Panc1 (cell line): ENCODE measurements around the gene TMPRSS6. TPM values are rescaled to one million over a fixed set of nuclear protein-coding genes. Genes with fewer than 3 reads are reported as not detected.

ENCODE experiments used
- ATAC-seq: fragments of 200-7000 bp; cut with Tn5 transposase; 2 replicates; pipeline ENCODE4 v1.9.1; 2020; ENCODE audit warnings: mild to moderate bottlenecking, moderate library complexity
- BruUV-seq: library from RNA; stranded (reverse); fragments of 400-500 nt; replicated peaks from 2 replicates; lab custom pipeline; 2021; lab: Mats Ljungman, UMichigan
- CTCF ChIA-PET: fragments of 300-600 bp; sonication (Branson Sonifier 250); formaldehyde crosslinking; loops from one replicate; lab custom pipeline; 2022; ENCODE audit warnings: antibody characterized with exemption; lab: Charles Lee
- POLR2A ChIA-PET: fragments of 300-600 bp; sonication (Branson Sonifier 250); formaldehyde crosslinking; loops from one replicate; lab custom pipeline; 2022; ENCODE audit warnings: antibody characterized with exemption; lab: Charles Lee
- DNase-seq: peaks from one replicate; pipeline ENCODE4 v3.0.0-alpha.2; 2010; ENCODE audit warnings: low read depth, low spot score
- H3K27ac ChIP-seq: 2 replicates; pipeline ENCODE4 v1.5.1; 2011; ENCODE audit warnings: mild to moderate bottlenecking, low read length, inconsistent platforms
- H3K27me3 ChIP-seq: fragments of 200-500 bp; sonication (Bioruptor generic); 2 replicates; pipeline ENCODE4 v1.6.0; 2014; ENCODE audit warnings: low read length, inconsistent platforms; ENCODE audit not compliant: control insufficient read depth, insufficient read depth
- H3K36me3 ChIP-seq: fragments of 200-500 bp; sonication (Bioruptor generic); 2 replicates; pipeline ENCODE4 v1.5.1; 2014; ENCODE audit warnings: inconsistent platforms, mild to moderate bottlenecking, low read length, moderate library complexity; ENCODE audit not compliant: control insufficient read depth, insufficient read depth
- H3K4me1 ChIP-seq: 2 replicates; pipeline ENCODE4 v1.5.1; 2011; ENCODE audit warnings: inconsistent platforms, mild to moderate bottlenecking, low read length, moderate library complexity; ENCODE audit not compliant: control insufficient read depth, insufficient read depth
- H3K4me3 ChIP-seq, 2 experiments: 2 replicates each; pipeline ENCODE4 v1.5.1; 2011 to 2012; ENCODE audit warnings: low read depth in 2 of 2, low read length in 2 of 2, mild to moderate bottlenecking in 2 of 2, inconsistent platforms in 1 of 2, moderate library complexity in 1 of 2
- H3K9me3 ChIP-seq: fragments of 200-500 bp; sonication (Bioruptor generic); 2 replicates; pipeline ENCODE4 v1.5.1; 2014; ENCODE audit warnings: low read depth, mild to moderate bottlenecking, inconsistent platforms, low read length, moderate library complexity; ENCODE audit not compliant: control insufficient read depth, insufficient read depth
- CTCF ChIP-seq: fragments of 450-650 bp; IDR thresholded peaks from 2 replicates; pipeline ENCODE4 v1.5.1; 2017; ENCODE audit warnings: mild to moderate bottlenecking
- POLR2AphosphoS5 ChIP-seq: IDR thresholded peaks from 2 replicates; pipeline ENCODE4 v1.6.1; 2012; ENCODE audit warnings: mild to moderate bottlenecking, low read depth, low read length, moderate library complexity
- SIN3A ChIP-seq: IDR thresholded peaks from 2 replicates; pipeline ENCODE4 v1.6.1; 2012; ENCODE audit warnings: low read depth, mild to moderate bottlenecking, low read length, moderate library complexity, borderline replicate concordance; ENCODE audit not compliant: insufficient read depth
- TCF7L2 ChIP-seq: IDR thresholded peaks from 2 replicates; pipeline ENCODE4 v1.6.1; 2011; ENCODE audit warnings: mild to moderate bottlenecking, low read depth, low read length, inconsistent platforms
- in situ Hi-C: cut with HindIII; loops from 2 replicates; pipeline ENCODE4 v1.10.0; 2016; ENCODE audit warnings: low sequenced_read_pairs, low pct_unique_long_range_greater_than_20kb
- intact Hi-C: fragments of 100-400 bp; cut with micrococcal nuclease; formaldehyde crosslinking; loops from one replicate; pipeline ENCODE4 v1.10.0; 2022; ENCODE audit not compliant: unreplicated experiment
- total RNA-seq: library from RNA; stranded (reverse); gene quantifications from one replicate; pipeline ENCODE4 v1.2.1, GENCODE V29; 2021; ENCODE audit not compliant: unreplicated experiment
- TF ChIP-seq, protein P1 (sequence below), 2 experiments: IDR thresholded peaks; 2 replicates each; pipeline ENCODE4 v1.6.1; 2011 to 2012; ENCODE audit warnings: low read depth in 2 of 2, control low read depth in 1 of 2, low read length in 1 of 2, mild to moderate bottlenecking in 1 of 2, moderate library complexity in 1 of 2; ENCODE audit not compliant: insufficient read depth in 1 of 2

The TMPRSS6 gene
- total RNA-seq, 1 experiment from 2014 or later = not detected

DNA sequence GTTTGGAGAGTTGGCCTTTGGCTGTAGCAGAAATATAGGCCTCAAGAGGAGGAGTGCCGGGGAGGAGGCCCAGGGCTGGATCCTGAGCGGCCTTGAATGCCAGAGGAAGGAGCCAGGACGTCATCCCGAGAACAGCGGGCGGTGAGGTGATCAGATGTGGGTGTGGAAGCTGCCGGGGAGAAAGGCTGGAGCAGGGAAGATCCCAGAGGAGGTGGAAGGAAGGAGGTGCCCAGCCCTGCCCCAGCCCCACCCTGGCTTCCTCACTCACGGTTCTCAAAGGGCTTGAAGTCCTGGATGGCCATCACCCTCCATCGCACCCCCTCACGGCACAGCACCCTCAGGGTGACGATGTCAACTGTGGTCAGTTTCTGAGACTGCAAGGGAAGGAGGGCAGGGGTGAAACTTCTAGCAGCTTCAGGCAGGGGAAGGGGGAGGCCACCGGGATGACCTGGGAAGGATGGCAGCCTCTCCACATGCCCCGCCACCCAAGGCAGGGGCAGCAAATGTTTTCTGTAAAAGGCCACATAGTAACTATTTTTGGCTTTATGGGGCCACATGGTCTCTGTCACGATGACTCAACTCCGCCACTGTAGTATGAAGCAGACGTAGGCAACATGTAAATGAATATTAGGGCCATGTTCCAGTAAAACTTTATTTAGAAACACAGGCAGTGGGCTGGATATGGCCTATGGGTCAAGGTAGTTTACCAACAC, 29.5 kb upstream of the TMPRSS6 start:
- intact Hi-C loops (no loop called here), in situ Hi-C loops (no loop called here)
- Histone ChIP-seq H3K27me3 (no peaks in the 10 kb centered on the region), H3K4me1 (no peaks in the 10 kb centered on the region), H3K4me3 (no peak overlapping the region), H3K36me3 (no peaks in the 10 kb centered on the region), H3K9me3 (no peaks in the 10 kb centered on the region), H3K27ac (no peak overlapping the region)
- ATAC-seq (no peak), DNase-seq (no peak)
- POLR2A ChIA-PET = no interaction called here
- TF ChIP-seq, protein P1, sequence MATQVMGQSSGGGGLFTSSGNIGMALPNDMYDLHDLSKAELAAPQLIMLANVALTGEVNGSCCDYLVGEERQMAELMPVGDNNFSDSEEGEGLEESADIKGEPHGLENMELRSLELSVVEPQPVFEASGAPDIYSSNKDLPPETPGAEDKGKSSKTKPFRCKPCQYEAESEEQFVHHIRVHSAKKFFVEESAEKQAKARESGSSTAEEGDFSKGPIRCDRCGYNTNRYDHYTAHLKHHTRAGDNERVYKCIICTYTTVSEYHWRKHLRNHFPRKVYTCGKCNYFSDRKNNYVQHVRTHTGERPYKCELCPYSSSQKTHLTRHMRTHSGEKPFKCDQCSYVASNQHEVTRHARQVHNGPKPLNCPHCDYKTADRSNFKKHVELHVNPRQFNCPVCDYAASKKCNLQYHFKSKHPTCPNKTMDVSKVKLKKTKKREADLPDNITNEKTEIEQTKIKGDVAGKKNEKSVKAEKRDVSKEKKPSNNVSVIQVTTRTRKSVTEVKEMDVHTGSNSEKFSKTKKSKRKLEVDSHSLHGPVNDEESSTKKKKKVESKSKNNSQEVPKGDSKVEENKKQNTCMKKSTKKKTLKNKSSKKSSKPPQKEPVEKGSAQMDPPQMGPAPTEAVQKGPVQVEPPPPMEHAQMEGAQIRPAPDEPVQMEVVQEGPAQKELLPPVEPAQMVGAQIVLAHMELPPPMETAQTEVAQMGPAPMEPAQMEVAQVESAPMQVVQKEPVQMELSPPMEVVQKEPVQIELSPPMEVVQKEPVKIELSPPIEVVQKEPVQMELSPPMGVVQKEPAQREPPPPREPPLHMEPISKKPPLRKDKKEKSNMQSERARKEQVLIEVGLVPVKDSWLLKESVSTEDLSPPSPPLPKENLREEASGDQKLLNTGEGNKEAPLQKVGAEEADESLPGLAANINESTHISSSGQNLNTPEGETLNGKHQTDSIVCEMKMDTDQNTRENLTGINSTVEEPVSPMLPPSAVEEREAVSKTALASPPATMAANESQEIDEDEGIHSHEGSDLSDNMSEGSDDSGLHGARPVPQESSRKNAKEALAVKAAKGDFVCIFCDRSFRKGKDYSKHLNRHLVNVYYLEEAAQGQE (IDR thresholded peaks at IDR 0.05; ENCODE audit: insufficient read depth in 1 of 2, low read depth in 2 of 2, low read length in 1 of 2) = no peak
- TF ChIP-seq SIN3A = no peak
- no peak for TF ChIP-seq POLR2AphosphoS5
- TF ChIP-seq TCF7L2 = no peak
- TF ChIP-seq CTCF = no peak
- BruUV-seq = no TSS peak
- CTCF ChIA-PET = no interaction called here

DNA sequence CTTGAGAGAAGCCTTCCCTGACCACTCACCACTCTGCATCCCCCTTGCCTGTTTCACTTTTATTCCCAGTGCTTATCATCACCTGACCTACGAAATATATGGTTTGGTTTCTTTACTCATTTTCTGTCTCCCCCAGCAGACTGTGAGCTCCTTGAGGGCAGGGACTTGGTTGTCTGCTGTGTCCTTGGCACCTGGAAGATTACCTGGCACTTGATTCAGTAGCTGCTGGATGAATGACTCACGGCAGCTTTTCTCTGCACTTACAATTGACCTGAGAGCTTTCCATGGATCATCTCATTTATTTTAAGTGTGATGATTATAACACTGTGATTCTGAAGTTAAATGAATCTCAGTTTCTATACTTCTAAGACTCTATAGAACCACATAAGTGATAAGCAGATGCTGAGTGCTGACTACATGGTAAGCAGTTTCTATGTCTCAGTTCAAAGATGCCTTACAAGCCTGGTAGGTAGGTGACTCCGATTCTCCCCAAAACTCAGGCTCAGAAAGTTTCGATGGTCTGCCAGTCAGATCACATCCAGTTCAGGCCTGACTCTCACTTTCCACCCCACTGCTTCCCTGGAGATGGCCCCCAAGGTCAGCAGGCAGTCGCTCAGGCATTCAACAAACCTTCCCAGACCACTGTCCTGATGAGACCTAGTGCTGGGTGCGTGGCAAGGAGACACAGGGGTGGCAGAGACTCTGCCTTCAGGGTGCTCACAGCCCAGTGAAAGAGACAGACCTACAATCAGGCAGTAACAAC, 28.6 kb upstream of the TMPRSS6 start:
- no peaks in the 10 kb centered on the region for H3K36me3 ChIP-seq
- no peaks in the 10 kb centered on the region for H3K9me3 ChIP-seq
- TF ChIP-seq SIN3A (no peak), POLR2AphosphoS5 (no peak), TCF7L2 (no peak), CTCF (no peak)
- TF ChIP-seq, protein P1 (IDR thresholded peaks at IDR 0.05; ENCODE audit: insufficient read depth in 1 of 2, low read depth in 2 of 2, low read length in 1 of 2) = no peak
- no TSS peak for BruUV-seq
- no peak overlapping the region for H3K4me3 ChIP-seq
- ChIA-PET POLR2A (no interaction called here), CTCF (interaction anchor here (0.7 kb wide), 1 partner anchor 80 kb away, joined by 7 read pairs; no protein-coding TSS in a partner anchor)
- no peaks in the 10 kb centered on the region for H3K27me3 ChIP-seq
- H3K4me1 ChIP-seq = no peaks in the 10 kb centered on the region
- no peak overlapping the region for H3K27ac ChIP-seq
- DNase-seq (no peak), ATAC-seq (no peak)
- intact Hi-C loops = no loop called here
- in situ Hi-C loops = no loop called here
